Chondrocyte (in vitro differentiated cells): Measurements from ENCODE around the gene KRTAP10-11. TPM values are rescaled to one million over a fixed set of nuclear protein-coding genes. Genes with fewer than 3 reads are reported as not detected.
"Not testable (repeated sequence)": the region's sequence is repeated elsewhere in the genome, so short reads cannot be mapped to it uniquely, and the experiment has no call there.

ENCODE experiments used
- DNase-seq: peaks from one replicate; pipeline ENCODE4 v3.0.0; 2021; ENCODE audit warnings: mixed read lengths, low spot score
- H3K27ac Mint-ChIP-seq: one replicate; pipeline ENCODE4 v1.8.0; 2021; ENCODE audit warnings: mild to moderate bottlenecking, moderate library complexity, mixed read lengths; ENCODE audit not compliant: unreplicated experiment
- H3K27me3 Mint-ChIP-seq: 2 replicates; pipeline ENCODE4 v1.8.0; 2021; ENCODE audit warnings: low read depth, mixed read lengths
- H3K36me3 Mint-ChIP-seq: 2 replicates; pipeline ENCODE4 v1.8.0; 2021; ENCODE audit warnings: low read depth, mixed read lengths
- H3K4me1 Mint-ChIP-seq: 2 replicates; pipeline ENCODE4 v1.8.0; 2021; ENCODE audit warnings: low read depth, mild to moderate bottlenecking, mixed read lengths
- H3K4me3 Mint-ChIP-seq: one replicate; pipeline ENCODE4 v1.8.0; 2021; ENCODE audit warnings: mild to moderate bottlenecking, moderate library complexity, mixed read lengths; ENCODE audit not compliant: unreplicated experiment
- H3K9me3 Mint-ChIP-seq: 2 replicates; pipeline ENCODE4 v1.8.0; 2021; ENCODE audit warnings: low read depth, mixed read lengths
- total RNA-seq: library from RNA; stranded (reverse); gene quantifications from 3 replicates; pipeline ENCODE4 v1.2.1, GENCODE V29; 2021
- TF ChIP-seq, protein P1 (sequence below): fragments of 200-600 bp; sonication (generic); IDR thresholded peaks from 2 replicates; pipeline ENCODE4 v1.5.0; 2021; ENCODE audit warnings: antibody characterized with exemption, mild to moderate bottlenecking, moderate library complexity

The KRTAP10-11 gene
- total RNA-seq, 1 donor from 2014 or later: not detected

DNA sequence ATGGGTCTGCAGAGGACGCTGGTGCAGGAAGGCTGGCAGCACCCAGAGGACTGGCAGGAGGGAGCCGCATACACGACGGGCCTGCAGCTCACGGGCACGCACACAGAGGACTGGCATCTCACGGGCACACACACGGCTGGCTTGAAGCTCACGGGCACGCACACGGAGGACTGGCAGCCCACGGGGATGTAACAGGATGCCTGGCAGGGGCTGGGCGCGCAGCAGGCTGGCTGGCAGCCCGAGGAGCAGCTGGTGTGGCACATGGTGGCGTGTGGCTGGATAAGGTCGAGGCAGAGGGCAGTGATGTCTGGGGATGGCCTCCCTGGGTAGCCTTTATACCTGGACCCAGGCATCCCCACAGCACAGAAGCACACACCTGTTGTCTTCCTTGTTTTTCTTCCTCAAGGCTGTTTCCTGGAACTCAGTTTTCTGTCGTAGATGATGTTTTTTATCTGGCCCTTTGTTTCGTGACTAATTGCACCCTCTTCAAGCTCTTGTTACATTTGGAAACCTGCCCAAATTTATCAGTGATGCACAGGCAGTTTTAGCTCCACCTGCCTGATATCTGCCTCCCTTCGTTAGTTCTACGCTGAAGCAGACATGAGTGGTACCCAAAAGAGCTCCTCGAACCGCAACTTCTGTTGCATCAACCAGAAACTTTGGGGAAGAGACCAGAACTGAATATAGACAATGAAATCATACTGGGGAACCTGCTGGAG, 35.8 kb downstream of the KRTAP10-11 start, which contains the start of gene KRTAP12-1:
Gene KRTAP12-1, minus strand, starts transcription at position 303 of the 719 bp plus-strand sequence. Its CDS starts 40 bp downstream, at position 263.
- TF ChIP-seq, protein P1, sequence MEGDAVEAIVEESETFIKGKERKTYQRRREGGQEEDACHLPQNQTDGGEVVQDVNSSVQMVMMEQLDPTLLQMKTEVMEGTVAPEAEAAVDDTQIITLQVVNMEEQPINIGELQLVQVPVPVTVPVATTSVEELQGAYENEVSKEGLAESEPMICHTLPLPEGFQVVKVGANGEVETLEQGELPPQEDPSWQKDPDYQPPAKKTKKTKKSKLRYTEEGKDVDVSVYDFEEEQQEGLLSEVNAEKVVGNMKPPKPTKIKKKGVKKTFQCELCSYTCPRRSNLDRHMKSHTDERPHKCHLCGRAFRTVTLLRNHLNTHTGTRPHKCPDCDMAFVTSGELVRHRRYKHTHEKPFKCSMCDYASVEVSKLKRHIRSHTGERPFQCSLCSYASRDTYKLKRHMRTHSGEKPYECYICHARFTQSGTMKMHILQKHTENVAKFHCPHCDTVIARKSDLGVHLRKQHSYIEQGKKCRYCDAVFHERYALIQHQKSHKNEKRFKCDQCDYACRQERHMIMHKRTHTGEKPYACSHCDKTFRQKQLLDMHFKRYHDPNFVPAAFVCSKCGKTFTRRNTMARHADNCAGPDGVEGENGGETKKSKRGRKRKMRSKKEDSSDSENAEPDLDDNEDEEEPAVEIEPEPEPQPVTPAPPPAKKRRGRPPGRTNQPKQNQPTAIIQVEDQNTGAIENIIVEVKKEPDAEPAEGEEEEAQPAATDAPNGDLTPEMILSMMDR: no peak
- DNase-seq: no peak
- Mint-ChIP-seq H3K4me3 (no peak within 1 kb of the TSS), H3K36me3 (peaks cover 4% of the 10 kb centered on the region), H3K27me3 (peaks cover 71% of the 10 kb centered on the region), H3K4me1 (no peaks in the 10 kb centered on the region), H3K9me3 (no peaks in the 10 kb centered on the region), H3K27ac (no peak within 1 kb of the TSS)

DNA sequence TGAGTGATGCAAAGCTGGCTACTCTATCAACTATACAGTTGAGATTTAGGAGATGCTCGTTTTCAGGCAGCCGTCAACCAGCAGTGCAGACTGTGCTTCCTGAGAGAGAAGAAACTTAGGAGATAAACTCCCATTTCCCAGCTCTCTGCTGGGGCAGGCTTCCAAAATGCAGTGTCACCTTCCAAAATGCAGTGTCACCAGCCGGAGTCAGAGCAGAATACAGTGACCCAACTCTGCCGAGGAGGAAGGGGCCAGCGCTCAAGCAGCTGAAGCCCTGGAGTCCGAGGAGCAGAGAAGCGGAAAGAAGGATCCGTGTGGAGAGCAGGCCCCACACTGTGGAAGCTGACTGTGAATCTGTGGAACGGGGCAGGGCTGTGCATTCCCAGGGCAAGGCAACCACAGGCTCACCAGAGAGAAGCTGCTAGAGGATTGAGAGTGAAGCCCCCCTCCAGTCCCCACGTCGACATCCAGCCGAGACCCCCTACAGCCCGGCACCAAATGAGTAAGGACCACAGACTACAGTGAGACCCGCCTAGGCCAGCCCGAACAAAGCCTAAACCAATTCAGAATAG, 36.5 kb downstream of the KRTAP10-11 start:
- Mint-ChIP-seq H3K9me3 (no peaks in the 10 kb centered on the region), H3K4me1 (no peaks in the 10 kb centered on the region), H3K27ac (no peak overlapping the region), H3K36me3 (peaks cover 4% of the 10 kb centered on the region), H3K4me3 (no peak overlapping the region), H3K27me3 (peaks cover 72% of the 10 kb centered on the region)
- no peak for DNase-seq
- TF ChIP-seq, protein P1: no peak

DNA sequence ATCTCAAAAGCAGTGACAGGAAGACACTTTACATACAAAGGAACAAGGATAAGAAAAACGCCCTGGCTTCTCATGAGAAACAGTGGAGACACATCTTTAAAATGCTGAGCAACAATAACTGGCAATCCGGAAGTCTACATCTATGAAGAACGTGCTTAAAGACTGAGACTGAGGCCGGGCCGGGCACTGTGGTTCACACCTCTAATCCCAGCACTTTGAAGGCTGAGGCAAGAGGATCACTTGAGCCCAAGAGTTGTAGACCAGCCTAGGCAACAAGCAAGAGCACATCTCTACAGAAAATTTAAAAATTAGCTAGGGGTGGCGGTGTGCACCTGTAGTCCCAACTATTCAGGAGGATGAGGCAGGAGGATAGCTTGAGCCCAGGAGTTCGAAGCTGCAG, 37.9 kb downstream of the KRTAP10-11 start:
- Mint-ChIP-seq H3K27ac (no peak overlapping the region), H3K9me3 (no peaks in the 10 kb centered on the region), H3K27me3 (peaks cover 77% of the 10 kb centered on the region), H3K36me3 (peaks cover 4% of the 10 kb centered on the region), H3K4me1 (no peaks in the 10 kb centered on the region), H3K4me3 (no peak overlapping the region)
- no peak for DNase-seq
- TF ChIP-seq, protein P1: no peak

DNA sequence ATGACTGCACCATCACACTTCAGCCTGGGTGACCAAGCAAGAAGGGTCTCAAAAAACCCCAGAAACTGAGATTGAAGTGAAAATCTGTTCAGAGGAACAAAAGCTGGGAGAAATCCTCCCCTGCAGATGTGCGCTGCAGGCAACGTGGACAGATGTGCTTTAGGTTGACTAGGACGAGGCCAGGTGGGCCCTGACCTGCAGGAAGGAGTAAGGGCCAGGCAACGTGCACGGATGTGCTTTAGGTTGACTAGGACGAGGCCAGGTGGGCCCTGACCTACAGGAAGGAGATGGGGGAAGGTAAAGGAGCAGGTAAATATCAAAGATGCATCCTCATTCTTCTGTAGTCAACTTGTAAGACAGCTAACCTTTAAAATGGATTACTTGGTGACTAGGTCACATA, 38.3 kb downstream of the KRTAP10-11 start:
- Mint-ChIP-seq H3K4me3 (no peak overlapping the region), H3K9me3 (no peaks in the 10 kb centered on the region), H3K27ac (no peak overlapping the region), H3K4me1 (no peaks in the 10 kb centered on the region), H3K36me3 (peaks cover 4% of the 10 kb centered on the region), H3K27me3 (peaks cover 73% of the 10 kb centered on the region)
- TF ChIP-seq, protein P1: no peak
- DNase-seq: no peak

DNA sequence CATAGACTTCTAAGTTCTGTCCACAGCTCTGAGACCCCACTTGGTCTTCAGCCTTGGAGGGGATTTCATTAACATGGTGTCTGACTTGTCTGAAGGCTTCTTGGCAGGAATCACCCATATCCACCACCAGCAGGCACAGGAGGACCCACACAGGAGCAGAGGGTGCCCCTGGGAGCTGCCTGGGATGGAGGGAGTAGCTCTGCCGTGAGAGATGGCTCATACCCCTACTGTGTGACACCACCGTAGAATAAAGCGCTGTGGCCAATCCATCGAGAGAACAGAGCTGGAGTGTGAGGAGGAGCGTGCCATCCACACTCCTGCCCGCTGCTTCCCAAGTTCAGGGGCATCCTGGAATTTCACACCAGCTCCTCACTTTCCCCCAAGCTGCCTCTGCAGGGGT, 38.8 kb downstream of the KRTAP10-11 start:
- not testable (repeated sequence) for H3K4me1 Mint-ChIP-seq, H3K27ac Mint-ChIP-seq, H3K9me3 Mint-ChIP-seq, H3K4me3 Mint-ChIP-seq, H3K36me3 Mint-ChIP-seq, DNase-seq
- H3K27me3 Mint-ChIP-seq: peaks cover 73% of the 10 kb centered on the region
